NCI-H524 treated with DMSO at 0.1 percent for 48 hours (cell line): ENCODE measurements around the gene CBLC.
"Not testable (repeated sequence)": the region's sequence is repeated elsewhere in the genome, so short reads cannot be mapped to it uniquely, and the experiment has no call there.

Experiments used
- DNase-seq: peaks from one replicate; lab custom pipeline; 2025; lab: John Stamatoyannopoulos, UW

Gene CBLC

GRCh38 chr19:44765033-44765948 lies 12.4 kb upstream of the CBLC start:
- no peak for DNase-seq

GRCh38 chr19:44765949-44766335 lies 11.7 kb upstream of the CBLC start:
- DNase-seq = no peak

- no peak for DNase-seq
These were observed 10.2 kb upstream of the CBLC start for GRCh38 chr19:44767295-44768180.

GRCh38 chr19:44770550-44771257 lies 7.0 kb upstream of the CBLC start:
- DNase-seq = peak; percentile 49

GRCh38 chr19:44772144-44772543 lies 5.5 kb upstream of the CBLC start:
- DNase-seq = not testable (repeated sequence)

GRCh38 chr19:44772959-44773358 lies 4.7 kb upstream of the CBLC start:
- no peak for DNase-seq

- no peak for DNase-seq
These were observed 1.9 kb upstream of the CBLC start for GRCh38 chr19:44775676-44776240.

- no peak for DNase-seq
These were observed 1.1 kb upstream of the CBLC start for GRCh38 chr19:44776402-44777096.

GRCh38 chr19:44779150-44779549 lies 1.5 kb downstream of the CBLC start:
- DNase-seq = no peak

- DNase-seq = not testable (repeated sequence)
These were observed 4.0 kb downstream of the CBLC start for GRCh38 chr19:44781694-44782093.

- no peak for DNase-seq
These were observed 5.0 kb downstream of the CBLC start for GRCh38 chr19:44782729-44783128.

- DNase-seq = no peak
These were observed 5.9 kb downstream of the CBLC start for GRCh38 chr19:44783545-44783944.

GRCh38 chr19:44785271-44785670 lies 7.6 kb downstream of the CBLC start:
- no peak for DNase-seq

GRCh38 chr19:44785993-44786392 lies 8.3 kb downstream of the CBLC start:
- DNase-seq = no peak

- no peak for DNase-seq
These were observed 11.3 kb downstream of the CBLC start for GRCh38 chr19:44788971-44789370.

- DNase-seq = no peak
These were observed 12.3 kb downstream of the CBLC start for GRCh38 chr19:44789943-44790483.

- no peak for DNase-seq
These were observed 14.6 kb downstream of the CBLC start for GRCh38 chr19:44792281-44792680.

GRCh38 chr19:44794610-44795009 lies 16.9 kb downstream of the CBLC start:
- DNase-seq = no peak

- no peak for DNase-seq
These were observed 17.8 kb downstream of the CBLC start for GRCh38 chr19:44795398-44795987.

GRCh38 chr19:44796701-44797115 lies 19.0 kb downstream of the CBLC start:
- DNase-seq = no peak
